K562 (cell line): ENCODE measurements around the gene APCDD1. TPM values are rescaled to one million over a fixed set of nuclear protein-coding genes. Genes with fewer than 3 reads are reported as not detected.

Experiments used
- ATAC-seq: fragments of 200-7000 bp; cut with Tn5 transposase; 3 replicates; pipeline ENCODE4 v1.9.1; 2020; ENCODE audit warnings: moderate library complexity
- BruUV-seq: library from RNA; stranded (reverse); fragments of 400-500 nt; replicated peaks from 2 replicates; lab custom pipeline; 2021; lab: Mats Ljungman, UMichigan
- CTCF ChIA-PET: fragments of 300-600 bp; formaldehyde crosslinking; extraction: SDS; loops from one replicate; lab custom pipeline; 2021; ENCODE audit warnings: low intra/inter-chr PET ratio; lab: Yijun Ruan, JAX
- POLR2A ChIA-PET: fragments of 300-600, 350-650 bp; sonication (Branson Sonifier 250); formaldehyde crosslinking; extraction: SDS; loops from one replicate; lab custom pipeline; 2021; ENCODE audit warnings: antibody characterized with exemption, inconsistent platforms; lab: Yijun Ruan, JAX
- DNase-seq, 4 experiments: peaks; one replicate each; pipeline versions ENCODE4 v3.0.0 to v3.0.0-alpha.2; 2011 to 2018; ENCODE audit warnings: low spot score in 3 of 4, mixed read lengths in 3 of 4; ENCODE audit errors: extremely low read depth in 1 of 4
- FAIRE-seq: peaks from 2 replicates; lab custom pipeline; 2011; peaks lifted over from hg19 to GRCh38; lab: Jason Lieb, UNC
- H2AFZ ChIP-seq: 2 replicates; pipeline ENCODE4 v1.6.0; 2011; ENCODE audit warnings: low read depth, low read length, control low read depth, inconsistent platforms
- H3K27ac ChIP-seq: fragments of 200-600 bp; 3 replicates; pipeline ENCODE4 v1.8.0; 2011; ENCODE audit warnings: low read depth, mild to moderate bottlenecking, control low read depth, inconsistent platforms, low read length, moderate library complexity, mixed read lengths; ENCODE audit errors: extremely low read depth
- H3K27me3 ChIP-seq, 2 experiments: fragments of 300-600 bp in 1 of 2; 2 replicates in 1 of 2; 3 replicates in 1 of 2; pipeline versions ENCODE4 v1.6.0 to v1.8.0; 2011; ENCODE audit warnings: inconsistent platforms in 2 of 2, low read length in 2 of 2, mild to moderate bottlenecking in 1 of 2, mixed read lengths in 1 of 2, moderate library complexity in 1 of 2; ENCODE audit not compliant: control insufficient read depth in 2 of 2, insufficient read depth in 2 of 2
- H3K36me3 ChIP-seq: fragments of 300-600 bp; 3 replicates; pipeline ENCODE4 v1.8.0; 2011; ENCODE audit warnings: mild to moderate bottlenecking, low read length, inconsistent platforms; ENCODE audit not compliant: control insufficient read depth, insufficient read depth
- H3K4me1 ChIP-seq, 2 experiments: fragments of 200-600 bp in 1 of 2; replicated peaks in 1 of 2; 2 replicates in 1 of 2; 3 replicates in 1 of 2; pipeline versions ENCODE4 v1.5.1 to v1.8.0; 2011; ENCODE audit warnings: inconsistent platforms in 2 of 2, low read length in 2 of 2, mild to moderate bottlenecking in 1 of 2, mixed read lengths in 1 of 2, moderate library complexity in 1 of 2; ENCODE audit not compliant: control insufficient read depth in 2 of 2, insufficient read depth in 2 of 2
- H3K4me2 ChIP-seq: 2 replicates; pipeline ENCODE4 v1.6.1; 2011; ENCODE audit warnings: low read length, control low read depth, inconsistent platforms, mixed read lengths; ENCODE audit not compliant: insufficient read depth
- H3K4me3 ChIP-seq: fragments of 200-600 bp; sonication (generic), shearing (Covaris generic); 2 replicates; pipeline ENCODE4 v1.5.1; 2016; ENCODE audit warnings: control low read depth, inconsistent platforms
- H3K79me2 ChIP-seq: fragments of 200-600 bp; 3 replicates; pipeline ENCODE4 v1.8.0; 2011; ENCODE audit warnings: low read length, inconsistent platforms; ENCODE audit not compliant: control insufficient read depth, insufficient read depth
- H3K9ac ChIP-seq, 2 experiments: 2 replicates each; pipeline versions ENCODE4 v1.6.0 to v1.6.1; 2011; ENCODE audit warnings: low read depth in 2 of 2, low read length in 2 of 2, control low read depth in 1 of 2, inconsistent platforms in 1 of 2, mild to moderate bottlenecking in 1 of 2, mixed read lengths in 1 of 2; ENCODE audit not compliant: insufficient read depth in 1 of 2
- H3K9me1 ChIP-seq: one replicate; pipeline ENCODE4 v1.6.0; 2011; ENCODE audit warnings: inconsistent platforms, mild to moderate bottlenecking, low read length, moderate library complexity; ENCODE audit not compliant: control insufficient read depth, insufficient read depth
- H3K9me3 ChIP-seq: replicated peaks from 2 replicates; pipeline ENCODE4 v1.5.1; 2011; ENCODE audit warnings: low read depth, low read length, inconsistent platforms; ENCODE audit not compliant: control insufficient read depth, insufficient read depth
- H4K20me1 ChIP-seq: replicated peaks from 2 replicates; pipeline ENCODE4 v1.6.1; 2011; ENCODE audit warnings: low read length, inconsistent platforms, mixed read lengths; ENCODE audit not compliant: control insufficient read depth, insufficient read depth
- ARID2 ChIP-seq: fragments of 450-650 bp; IDR thresholded peaks from 2 replicates; pipeline ENCODE4 v1.6.1; 2017; ENCODE audit warnings: antibody characterized with exemption, mild to moderate bottlenecking
- ATF1 ChIP-seq, 2 experiments: fragments of 450-650 bp in 1 of 2; IDR thresholded peaks; 2 replicates each; pipeline ENCODE4 v1.6.1; 2016; ENCODE audit warnings: missing compliant biosample characterization in 1 of 2, missing genetic modification characterization in 1 of 2
- CBFB ChIP-seq: sonication (generic); formaldehyde crosslinking; IDR thresholded peaks from 2 replicates; pipeline ENCODE4 v1.4.0; 2020; ENCODE audit warnings: mild to moderate bottlenecking, missing genetic modification reagents
- CBX8 ChIP-seq: fragments of 200-600 bp; sonication (generic); IDR thresholded peaks from 2 replicates; pipeline ENCODE4 v1.6.1; 2012; ENCODE audit warnings: borderline replicate concordance, mixed run types, low read depth, mild to moderate bottlenecking, moderate library complexity, mixed read lengths, low read length, control low read depth, inconsistent platforms; ENCODE audit not compliant: poor library complexity, severe bottlenecking; ENCODE audit errors: extremely low read depth
- FOXK2 ChIP-seq, 2 experiments: fragments of 450-650 bp; IDR thresholded peaks in 1 of 2; conservative IDR thresholded peaks in 1 of 2; 2 replicates each; pipeline ENCODE4 v1.6.1; 2016; ENCODE audit warnings: low read depth in 2 of 2, mild to moderate bottlenecking in 1 of 2
- FOXM1 ChIP-seq, 2 experiments: fragments of 450-650 bp in 1 of 2; sonication (generic) in 1 of 2; formaldehyde crosslinking in 1 of 2; IDR thresholded peaks; 2 replicates each; pipeline versions ENCODE4 v1.6.1 to v1.9.0; 2017 to 2022; ENCODE audit warnings: low read depth in 2 of 2, mild to moderate bottlenecking in 2 of 2, missing genetic modification reagents in 1 of 2, moderate library complexity in 1 of 2
- HDAC6 ChIP-seq: IDR thresholded peaks from 2 replicates; pipeline ENCODE4 v1.6.1; 2012; ENCODE audit warnings: low read depth, mild to moderate bottlenecking, control low read depth, inconsistent platforms, low read length, moderate library complexity
- MITF ChIP-seq: IDR thresholded peaks from 2 replicates; pipeline ENCODE4 v1.6.1; 2014; ENCODE audit warnings: antibody characterized with exemption
- MLLT1 ChIP-seq, 2 experiments: fragments of 450-650 bp; IDR thresholded peaks; 2 replicates each; pipeline ENCODE4 v1.6.1; 2016
- PCBP2 ChIP-seq: fragments of 200-400 bp; formaldehyde crosslinking; IDR thresholded peaks from 2 replicates; pipeline ENCODE4 v1.6.1; 2018; ENCODE audit warnings: low read length, low read depth, mild to moderate bottlenecking, moderate library complexity; ENCODE audit not compliant: poor library complexity, severe bottlenecking
- PRPF4 ChIP-seq: fragments of 200-400 bp; formaldehyde crosslinking; IDR thresholded peaks from one replicate; pipeline ENCODE4 v1.6.1; 2017; ENCODE audit warnings: low read length, low read depth, mild to moderate bottlenecking; ENCODE audit not compliant: insufficient read depth, poor library complexity, severe bottlenecking
- SNRNP70 ChIP-seq: fragments of 200-400 bp; formaldehyde crosslinking; optimal IDR thresholded peaks from 2 replicates; pipeline ENCODE3; 2017; ENCODE audit warnings: low read depth, low read length
- YBX1 ChIP-seq: fragments of 450-650 bp; IDR thresholded peaks from 2 replicates; pipeline ENCODE4 v1.7.1; 2016; ENCODE audit warnings: mild to moderate bottlenecking
- ZFP91 ChIP-seq: sonication (generic); formaldehyde crosslinking; IDR thresholded peaks from 2 replicates; pipeline ENCODE4 v1.8.0; 2022; ENCODE audit warnings: mild to moderate bottlenecking, missing genetic modification reagents
- in situ Hi-C: fragments of 300-500 bp; cut with MboI; formaldehyde crosslinking; loops from 4 replicates; pipeline ENCODE4 v1.15.0; 2018; ENCODE audit warnings: inconsistent platforms, mixed read lengths
- intact Hi-C: fragments of 100-400 bp; cut with micrococcal nuclease; formaldehyde crosslinking; loops from 2 replicates; pipeline ENCODE4 v1.14.2; 2022
- polyA plus RNA-seq, 8 experiments: library from polyadenylated mRNA; depleted of rRNA in 4 of 8; stranded (reverse) in 5 of 8; unstranded in 3 of 8; fragments of >200 nt; fragmentation: Nextera tagmentation in 2 of 8; fragmentation: Illumina TruSeq in 1 of 8; extraction: Ambion mirVana in 2 of 8; extraction: Trizol in 1 of 8; gene quantifications; 2 replicates each; pipeline versions ENCODE4 v1.2.1 to v1.2.3, GENCODE V29; 2011 to 2014; ENCODE audit warnings: inconsistent platforms in 1 of 8, missing spikeins in 1 of 8
- total RNA-seq, 7 experiments: library from RNA; depleted of rRNA in 6 of 7; stranded (reverse); fragments of >200 nt in 6 of 7; fragmentation: Illumina TruSeq in 2 of 7; extraction: Trizol in 2 of 7; gene quantifications; 2 replicates each; pipeline versions ENCODE4 v1.2.1 to v1.2.3, GENCODE V29; 2011 to 2021; ENCODE audit warnings: low replicate concordance in 1 of 7
- TF ChIP-seq, protein P1 (sequence below): fragments of 450-650 bp; IDR thresholded peaks from 2 replicates; pipeline ENCODE4 v1.6.1; 2016; ENCODE audit warnings: borderline replicate concordance

Gene APCDD1
- total and polyA plus RNA-seq, 9 of the 15 experiments (the other 6 are each of a cell fraction or from before 2014, with no cell fraction given): 0.07 TPM; not detected in 8

DNA sequence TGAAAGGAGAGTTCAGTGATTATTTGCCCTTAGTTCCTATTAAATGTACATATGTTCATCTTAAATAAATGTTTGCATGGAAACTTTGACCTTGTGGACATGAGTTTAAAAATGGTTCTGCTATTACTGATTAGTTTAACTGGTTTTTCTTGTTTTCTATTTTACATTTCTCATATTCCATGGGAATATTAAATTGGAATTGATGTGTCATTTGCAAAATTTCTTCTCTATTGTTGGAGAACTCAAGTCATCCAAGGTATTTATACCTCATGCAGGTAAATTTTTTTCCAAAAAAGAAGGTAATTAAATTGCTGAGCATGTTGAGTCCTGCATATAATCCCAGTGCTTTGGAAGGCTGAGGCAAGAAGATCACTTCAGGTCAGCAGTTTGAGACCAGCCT, 45.4 kb upstream of the APCDD1 start:
- H3K27me3 ChIP-seq: peaks cover 13 to 35% of the 10 kb centered on the region in 2 experiments; a peak in 4 of 5 replicates
- no TSS peak for BruUV-seq
- H3K4me3 ChIP-seq: no peak overlapping the region
- no peak for TF ChIP-seq ZFP91 (CRISPR knock-in tag)
- no peak for TF ChIP-seq PRPF4
- TF ChIP-seq MITF: no peak
- no peak for TF ChIP-seq SNRNP70
- TF ChIP-seq CBFB (CRISPR knock-in tag): no peak
- no peak for TF ChIP-seq ARID2
- TF ChIP-seq PCBP2: no peak
- TF ChIP-seq, protein P1, sequence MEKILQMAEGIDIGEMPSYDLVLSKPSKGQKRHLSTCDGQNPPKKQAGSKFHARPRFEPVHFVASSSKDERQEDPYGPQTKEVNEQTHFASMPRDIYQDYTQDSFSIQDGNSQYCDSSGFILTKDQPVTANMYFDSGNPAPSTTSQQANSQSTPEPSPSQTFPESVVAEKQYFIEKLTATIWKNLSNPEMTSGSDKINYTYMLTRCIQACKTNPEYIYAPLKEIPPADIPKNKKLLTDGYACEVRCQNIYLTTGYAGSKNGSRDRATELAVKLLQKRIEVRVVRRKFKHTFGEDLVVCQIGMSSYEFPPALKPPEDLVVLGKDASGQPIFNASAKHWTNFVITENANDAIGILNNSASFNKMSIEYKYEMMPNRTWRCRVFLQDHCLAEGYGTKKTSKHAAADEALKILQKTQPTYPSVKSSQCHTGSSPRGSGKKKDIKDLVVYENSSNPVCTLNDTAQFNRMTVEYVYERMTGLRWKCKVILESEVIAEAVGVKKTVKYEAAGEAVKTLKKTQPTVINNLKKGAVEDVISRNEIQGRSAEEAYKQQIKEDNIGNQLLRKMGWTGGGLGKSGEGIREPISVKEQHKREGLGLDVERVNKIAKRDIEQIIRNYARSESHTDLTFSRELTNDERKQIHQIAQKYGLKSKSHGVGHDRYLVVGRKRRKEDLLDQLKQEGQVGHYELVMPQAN: no peak
- TF ChIP-seq CBX8: no peak
- no peak for TF ChIP-seq MLLT1 (IDR thresholded peaks at IDR 0.05)
- TF ChIP-seq ATF1 (CRISPR knock-in tag; IDR thresholded peaks at IDR 0.05): no peak
- no peak for TF ChIP-seq ATF1 (tag; IDR thresholded peaks at IDR 0.05)
- TF ChIP-seq FOXK2 (conservative IDR thresholded peaks at IDR 0.05 in 1 of 2, IDR thresholded peaks at IDR 0.05 in 1 of 2; ENCODE audit: low read depth in 2 of 2): no peak
- no peak for TF ChIP-seq YBX1
- no peak for TF ChIP-seq HDAC6
- TF ChIP-seq FOXM1 (IDR thresholded peaks at IDR 0.05; ENCODE audit: low read depth): no peak
- no peak for TF ChIP-seq FOXM1 (CRISPR knock-in tag; IDR thresholded peaks at IDR 0.05; ENCODE audit: low read depth)
- H3K4me2 ChIP-seq: no peak overlapping the region
- in situ Hi-C loops: no loop called here
- FAIRE-seq (no peak), ATAC-seq (no peak), DNase-seq (no peak)
- POLR2A ChIA-PET: no interaction called here
- peaks cover 0 to under 1% of the 10 kb centered on the region in 2 experiments; a peak in 1 of 5 replicates for H3K4me1 ChIP-seq
- H4K20me1 ChIP-seq: no peaks in the 10 kb centered on the region
- H3K9me3 ChIP-seq: no peaks in the 10 kb centered on the region
- no peak overlapping the region for H3K27ac ChIP-seq
- H2AFZ ChIP-seq: no peak overlapping the region
- CTCF ChIA-PET: no interaction called here
- no peaks in the 10 kb centered on the region for H3K36me3 ChIP-seq
- H3K9me1 ChIP-seq: no peaks in the 10 kb centered on the region
- H3K9ac ChIP-seq: no peak overlapping the region
- intact Hi-C loops: no loop called here
- no peaks in the 10 kb centered on the region for H3K79me2 ChIP-seq
